HCT116 (cell line): ENCODE results near the gene PPM1D.

Experiments used
- JUND ChIP-seq: IDR thresholded peaks from 2 replicates; pipeline ENCODE4 v1.6.1; 2012
- TF ChIP-seq, protein P1 (sequence below), 3 experiments: fragments of 200-600 bp in 1 of 3; sonication (generic) in 1 of 3; IDR thresholded peaks in 2 of 3; conservative IDR thresholded peaks in 1 of 3; 2 replicates each; pipeline ENCODE4 v1.5.1; 2012 to 2017; ENCODE audit warnings: low read depth in 2 of 3, low read length in 2 of 3, antibody characterized with exemption in 1 of 3, borderline replicate concordance in 1 of 3, control low read depth in 1 of 3, mild to moderate bottlenecking in 1 of 3, mixed read lengths in 1 of 3, mixed run types in 1 of 3, moderate library complexity in 1 of 3; ENCODE audit not compliant: insufficient read depth in 1 of 3

- TF ChIP-seq, protein P1, sequence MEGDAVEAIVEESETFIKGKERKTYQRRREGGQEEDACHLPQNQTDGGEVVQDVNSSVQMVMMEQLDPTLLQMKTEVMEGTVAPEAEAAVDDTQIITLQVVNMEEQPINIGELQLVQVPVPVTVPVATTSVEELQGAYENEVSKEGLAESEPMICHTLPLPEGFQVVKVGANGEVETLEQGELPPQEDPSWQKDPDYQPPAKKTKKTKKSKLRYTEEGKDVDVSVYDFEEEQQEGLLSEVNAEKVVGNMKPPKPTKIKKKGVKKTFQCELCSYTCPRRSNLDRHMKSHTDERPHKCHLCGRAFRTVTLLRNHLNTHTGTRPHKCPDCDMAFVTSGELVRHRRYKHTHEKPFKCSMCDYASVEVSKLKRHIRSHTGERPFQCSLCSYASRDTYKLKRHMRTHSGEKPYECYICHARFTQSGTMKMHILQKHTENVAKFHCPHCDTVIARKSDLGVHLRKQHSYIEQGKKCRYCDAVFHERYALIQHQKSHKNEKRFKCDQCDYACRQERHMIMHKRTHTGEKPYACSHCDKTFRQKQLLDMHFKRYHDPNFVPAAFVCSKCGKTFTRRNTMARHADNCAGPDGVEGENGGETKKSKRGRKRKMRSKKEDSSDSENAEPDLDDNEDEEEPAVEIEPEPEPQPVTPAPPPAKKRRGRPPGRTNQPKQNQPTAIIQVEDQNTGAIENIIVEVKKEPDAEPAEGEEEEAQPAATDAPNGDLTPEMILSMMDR (IDR thresholded peaks at IDR 0.05 in 2 of 3, conservative IDR thresholded peaks at IDR 0.05 in 1 of 3; ENCODE audit: borderline replicate concordance in 1 of 3, insufficient read depth in 1 of 3, low read depth in 2 of 3, low read length in 2 of 3): no peak
- TF ChIP-seq JUND: no peak
Measured at GRCh38 chr17:60713608-60714007, 113.6 kb downstream of the PPM1D start.
